WTC11 (cell line): ENCODE data around the gene CPSF3. TPM values are rescaled to one million over a fixed set of nuclear protein-coding genes. Genes with fewer than 3 reads are reported as not detected.

ENCODE experiments used
- ATAC-seq: fragments of 200-7000 bp; cut with Tn5 transposase; 2 replicates; pipeline ENCODE4 v1.10.0; 2021; ENCODE audit warnings: mild to moderate bottlenecking, moderate library complexity
- CTCF ChIA-PET: fragments of 300-600 bp; sonication (Branson Sonifier 250); formaldehyde crosslinking; loops from one replicate; lab custom pipeline; 2021; ENCODE audit warnings: antibody characterized with exemption; lab: Charles Lee
- POLR2A ChIA-PET: fragments of 350-600 bp; sonication (Branson Sonifier 250); formaldehyde crosslinking; loops from one replicate; lab custom pipeline; 2021; ENCODE audit warnings: antibody characterized with exemption; lab: Charles Lee
- DNase-seq: peaks from one replicate; pipeline ENCODE4 v3.0.0; 2021; ENCODE audit warnings: low spot score
- H3K27ac Mint-ChIP-seq: 2 replicates; pipeline ENCODE4 v1.8.0; 2021; ENCODE audit warnings: mixed read lengths
- H3K27me3 Mint-ChIP-seq: 2 replicates; pipeline ENCODE4 v1.8.0; 2021; ENCODE audit warnings: low read depth, mild to moderate bottlenecking, moderate library complexity, mixed read lengths
- H3K36me3 Mint-ChIP-seq: 2 replicates; pipeline ENCODE4 v1.8.0; 2021; ENCODE audit warnings: mixed read lengths
- H3K4me1 Mint-ChIP-seq: 2 replicates; pipeline ENCODE4 v1.8.0; 2022; ENCODE audit warnings: mixed read lengths
- H3K4me3 Mint-ChIP-seq: 2 replicates; pipeline ENCODE4 v1.8.0; 2021; ENCODE audit warnings: mild to moderate bottlenecking, moderate library complexity, mixed read lengths
- H3K9me3 Mint-ChIP-seq: 2 replicates; pipeline ENCODE4 v1.8.0; 2021; ENCODE audit warnings: mixed read lengths
- ATF6 ChIP-seq: sonication (generic); formaldehyde crosslinking; IDR thresholded peaks from 2 replicates; pipeline ENCODE4 v1.8.1; 2023; ENCODE audit warnings: mild to moderate bottlenecking, missing genetic modification reagents
- CREM ChIP-seq: sonication (generic); formaldehyde crosslinking; IDR thresholded peaks from 2 replicates; pipeline ENCODE4 v1.8.1; 2022; ENCODE audit warnings: mild to moderate bottlenecking, missing genetic modification reagents, moderate library complexity
- E2F4 ChIP-seq: sonication (generic); formaldehyde crosslinking; IDR thresholded peaks from 2 replicates; pipeline ENCODE4 v1.8.1; 2022; ENCODE audit warnings: low read depth, mild to moderate bottlenecking, moderate library complexity, missing genetic modification reagents, borderline replicate concordance
- GABPB1 ChIP-seq: sonication (generic); formaldehyde crosslinking; IDR thresholded peaks from 2 replicates; pipeline ENCODE4 v1.8.1; 2023; ENCODE audit warnings: mild to moderate bottlenecking, missing genetic modification reagents
- MLX ChIP-seq: sonication (generic); formaldehyde crosslinking; IDR thresholded peaks from 2 replicates; pipeline ENCODE4 v1.8.1; 2023; ENCODE audit warnings: mild to moderate bottlenecking, missing genetic modification reagents, moderate library complexity
- MYBL2 ChIP-seq: sonication (generic); formaldehyde crosslinking; IDR thresholded peaks from 2 replicates; pipeline ENCODE4 v1.8.1; 2023; ENCODE audit warnings: mild to moderate bottlenecking, moderate library complexity, missing genetic modification reagents
- NFYB ChIP-seq: sonication (generic); formaldehyde crosslinking; conservative IDR thresholded peaks from 2 replicates; pipeline ENCODE4 v1.8.0; 2022; ENCODE audit warnings: low read depth, missing genetic modification reagents
- ZMAT4 ChIP-seq: fragments of 250-450 bp; sonication (Bioruptor Pico); IDR thresholded peaks from 2 replicates; pipeline ENCODE4 v1.9.0; 2021; ENCODE audit warnings: mild to moderate bottlenecking
- ZNF671 ChIP-seq: fragments of 250-450 bp; sonication (Bioruptor Pico); IDR thresholded peaks from 2 replicates; pipeline ENCODE4 v1.8.0; 2021; ENCODE audit warnings: mild to moderate bottlenecking
- total RNA-seq: library from RNA; stranded (reverse); gene quantifications from 3 replicates; pipeline ENCODE4 v1.2.3, GENCODE V29; 2021
- TF ChIP-seq, protein P1 (sequence below): sonication (generic); formaldehyde crosslinking; IDR thresholded peaks from 2 replicates; pipeline ENCODE4 v1.8.1; 2022; ENCODE audit warnings: mild to moderate bottlenecking, missing genetic modification reagents, moderate library complexity, borderline replicate concordance
- TF ChIP-seq, protein P2 (sequence below): fragments of 250-450 bp; sonication (Bioruptor Pico); IDR thresholded peaks from 2 replicates; pipeline ENCODE4 v1.9.0; 2021; ENCODE audit warnings: mild to moderate bottlenecking
- TF ChIP-seq, protein P3 (sequence below): sonication (generic); formaldehyde crosslinking; conservative IDR thresholded peaks from 2 replicates; pipeline ENCODE4 v1.8.1; 2023; ENCODE audit warnings: mild to moderate bottlenecking, low read depth, missing genetic modification reagents, moderate library complexity
- TF ChIP-seq, protein P4 (sequence below): sonication (generic); formaldehyde crosslinking; IDR thresholded peaks from 2 replicates; pipeline ENCODE4 v1.8.1; 2023; ENCODE audit warnings: mild to moderate bottlenecking, moderate library complexity, missing genetic modification reagents

CPSF3 gene
- total RNA-seq, 1 experiment from 2014 or later: 88.4 TPM

- POLR2A ChIA-PET: no interaction called here
- Mint-ChIP-seq H3K9me3 (no peaks in the 10 kb centered on the region), H3K4me3 (no peak overlapping the region), H3K4me1 (no peaks in the 10 kb centered on the region), H3K27me3 (no peaks in the 10 kb centered on the region), H3K36me3 (peaks cover 69% of the 10 kb centered on the region), H3K27ac (no peak overlapping the region)
- CTCF ChIA-PET: no interaction called here
- ATAC-seq (no peak), DNase-seq (no peak)
- TF ChIP-seq E2F4 (CRISPR knock-in tag) (no peak), ZNF671 (no peak), MYBL2 (no peak), NFYB (no peak), MLX (CRISPR knock-in tag) (no peak), CREM (CRISPR knock-in tag) (no peak), ZMAT4 (CRISPR knock-in tag) (no peak), ATF6 (CRISPR knock-in tag) (no peak), GABPB1 (CRISPR knock-in tag) (no peak)
- TF ChIP-seq, protein P1, sequence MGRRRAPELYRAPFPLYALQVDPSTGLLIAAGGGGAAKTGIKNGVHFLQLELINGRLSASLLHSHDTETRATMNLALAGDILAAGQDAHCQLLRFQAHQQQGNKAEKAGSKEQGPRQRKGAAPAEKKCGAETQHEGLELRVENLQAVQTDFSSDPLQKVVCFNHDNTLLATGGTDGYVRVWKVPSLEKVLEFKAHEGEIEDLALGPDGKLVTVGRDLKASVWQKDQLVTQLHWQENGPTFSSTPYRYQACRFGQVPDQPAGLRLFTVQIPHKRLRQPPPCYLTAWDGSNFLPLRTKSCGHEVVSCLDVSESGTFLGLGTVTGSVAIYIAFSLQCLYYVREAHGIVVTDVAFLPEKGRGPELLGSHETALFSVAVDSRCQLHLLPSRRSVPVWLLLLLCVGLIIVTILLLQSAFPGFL: no peak
- TF ChIP-seq, protein P2, sequence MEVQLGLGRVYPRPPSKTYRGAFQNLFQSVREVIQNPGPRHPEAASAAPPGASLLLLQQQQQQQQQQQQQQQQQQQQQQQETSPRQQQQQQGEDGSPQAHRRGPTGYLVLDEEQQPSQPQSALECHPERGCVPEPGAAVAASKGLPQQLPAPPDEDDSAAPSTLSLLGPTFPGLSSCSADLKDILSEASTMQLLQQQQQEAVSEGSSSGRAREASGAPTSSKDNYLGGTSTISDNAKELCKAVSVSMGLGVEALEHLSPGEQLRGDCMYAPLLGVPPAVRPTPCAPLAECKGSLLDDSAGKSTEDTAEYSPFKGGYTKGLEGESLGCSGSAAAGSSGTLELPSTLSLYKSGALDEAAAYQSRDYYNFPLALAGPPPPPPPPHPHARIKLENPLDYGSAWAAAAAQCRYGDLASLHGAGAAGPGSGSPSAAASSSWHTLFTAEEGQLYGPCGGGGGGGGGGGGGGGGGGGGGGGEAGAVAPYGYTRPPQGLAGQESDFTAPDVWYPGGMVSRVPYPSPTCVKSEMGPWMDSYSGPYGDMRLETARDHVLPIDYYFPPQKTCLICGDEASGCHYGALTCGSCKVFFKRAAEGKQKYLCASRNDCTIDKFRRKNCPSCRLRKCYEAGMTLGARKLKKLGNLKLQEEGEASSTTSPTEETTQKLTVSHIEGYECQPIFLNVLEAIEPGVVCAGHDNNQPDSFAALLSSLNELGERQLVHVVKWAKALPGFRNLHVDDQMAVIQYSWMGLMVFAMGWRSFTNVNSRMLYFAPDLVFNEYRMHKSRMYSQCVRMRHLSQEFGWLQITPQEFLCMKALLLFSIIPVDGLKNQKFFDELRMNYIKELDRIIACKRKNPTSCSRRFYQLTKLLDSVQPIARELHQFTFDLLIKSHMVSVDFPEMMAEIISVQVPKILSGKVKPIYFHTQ: no peak
- TF ChIP-seq, protein P3, sequence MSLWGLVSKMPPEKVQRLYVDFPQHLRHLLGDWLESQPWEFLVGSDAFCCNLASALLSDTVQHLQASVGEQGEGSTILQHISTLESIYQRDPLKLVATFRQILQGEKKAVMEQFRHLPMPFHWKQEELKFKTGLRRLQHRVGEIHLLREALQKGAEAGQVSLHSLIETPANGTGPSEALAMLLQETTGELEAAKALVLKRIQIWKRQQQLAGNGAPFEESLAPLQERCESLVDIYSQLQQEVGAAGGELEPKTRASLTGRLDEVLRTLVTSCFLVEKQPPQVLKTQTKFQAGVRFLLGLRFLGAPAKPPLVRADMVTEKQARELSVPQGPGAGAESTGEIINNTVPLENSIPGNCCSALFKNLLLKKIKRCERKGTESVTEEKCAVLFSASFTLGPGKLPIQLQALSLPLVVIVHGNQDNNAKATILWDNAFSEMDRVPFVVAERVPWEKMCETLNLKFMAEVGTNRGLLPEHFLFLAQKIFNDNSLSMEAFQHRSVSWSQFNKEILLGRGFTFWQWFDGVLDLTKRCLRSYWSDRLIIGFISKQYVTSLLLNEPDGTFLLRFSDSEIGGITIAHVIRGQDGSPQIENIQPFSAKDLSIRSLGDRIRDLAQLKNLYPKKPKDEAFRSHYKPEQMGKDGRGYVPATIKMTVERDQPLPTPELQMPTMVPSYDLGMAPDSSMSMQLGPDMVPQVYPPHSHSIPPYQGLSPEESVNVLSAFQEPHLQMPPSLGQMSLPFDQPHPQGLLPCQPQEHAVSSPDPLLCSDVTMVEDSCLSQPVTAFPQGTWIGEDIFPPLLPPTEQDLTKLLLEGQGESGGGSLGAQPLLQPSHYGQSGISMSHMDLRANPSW (CRISPR knock-in tag): no peak
- TF ChIP-seq, protein P4, sequence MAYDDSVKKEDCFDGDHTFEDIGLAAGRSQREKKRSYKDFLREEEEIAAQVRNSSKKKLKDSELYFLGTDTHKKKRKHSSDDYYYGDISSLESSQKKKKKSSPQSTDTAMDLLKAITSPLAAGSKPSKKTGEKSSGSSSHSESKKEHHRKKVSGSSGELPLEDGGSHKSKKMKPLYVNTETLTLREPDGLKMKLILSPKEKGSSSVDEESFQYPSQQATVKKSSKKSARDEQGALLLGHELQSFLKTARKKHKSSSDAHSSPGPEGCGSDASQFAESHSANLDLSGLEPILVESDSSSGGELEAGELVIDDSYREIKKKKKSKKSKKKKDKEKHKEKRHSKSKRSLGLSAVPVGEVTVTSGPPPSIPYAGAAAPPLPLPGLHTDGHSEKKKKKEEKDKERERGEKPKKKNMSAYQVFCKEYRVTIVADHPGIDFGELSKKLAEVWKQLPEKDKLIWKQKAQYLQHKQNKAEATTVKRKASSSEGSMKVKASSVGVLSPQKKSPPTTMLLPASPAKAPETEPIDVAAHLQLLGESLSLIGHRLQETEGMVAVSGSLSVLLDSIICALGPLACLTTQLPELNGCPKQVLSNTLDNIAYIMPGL (CRISPR knock-in tag): no peak
- TF ChIP-seq, all 79 proteins: peak for 0
Measured at GRCh38 chr2:9488583-9489547, 65.4 kb downstream of the CPSF3 start.
